ENCODE data around the gene GPR142.

DNA sequence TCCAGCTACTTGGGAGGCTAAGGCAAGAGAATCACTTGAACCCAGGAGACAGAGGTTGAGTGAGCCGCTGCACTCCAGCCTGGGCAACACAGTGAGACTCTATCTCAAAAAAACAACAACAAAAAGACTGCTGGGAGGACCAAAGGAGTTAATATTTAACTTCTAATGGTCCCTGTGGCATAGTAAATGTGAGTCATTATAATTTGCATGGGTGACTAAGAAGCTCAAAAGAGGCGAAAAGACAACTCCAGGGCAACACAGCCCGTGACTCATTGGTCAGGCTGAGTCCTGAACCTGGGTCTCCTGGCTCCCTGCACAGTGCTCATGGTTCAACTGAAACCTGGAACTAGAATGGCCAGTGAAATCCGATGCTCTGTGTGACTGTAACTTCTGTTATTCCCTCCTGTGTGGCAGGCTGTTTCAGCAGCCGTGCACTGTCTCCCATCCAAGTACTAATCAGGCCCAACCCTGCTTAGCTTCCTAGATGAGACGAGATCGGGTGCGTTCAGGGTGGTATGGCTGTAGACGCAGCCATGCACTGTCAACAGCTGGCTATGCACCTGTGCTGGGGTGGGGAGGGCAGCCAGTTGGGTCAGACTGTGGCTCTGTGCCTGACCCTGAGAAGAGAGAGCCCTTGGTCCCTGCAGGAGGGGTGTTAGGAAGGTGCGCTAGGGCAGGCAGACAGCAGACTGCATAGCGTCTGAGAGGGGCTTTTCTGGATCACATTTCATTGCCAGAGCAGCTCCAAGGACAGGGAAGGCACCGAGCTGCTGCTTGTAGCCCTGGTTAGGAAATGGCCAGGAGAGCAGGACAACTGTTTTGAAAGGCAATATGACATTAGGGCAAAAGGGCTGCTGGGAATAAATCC, 50.1 kb downstream of the GPR142 start:
- TF ChIP-seq EZH2 (IDR thresholded peaks at IDR 0.05; ENCODE audit: insufficient read depth, poor library complexity, severe bottlenecking) (no peak), EZH2phosphoT487 (IDR thresholded peaks at IDR 0.05; ENCODE audit: insufficient read depth, low read depth) (no peak)
